Transverse colon (tissue), 4 donors: ENCODE results near the gene PC.

ENCODE experiments used
- CTCF ChIP-seq, 5 experiments: fragments of 200-600 bp in 3 of 5; fragments of 450-650 bp in 2 of 5; sonication (generic) in 3 of 5; IDR thresholded peaks; 1 replicate in 2 of 5; 2 replicates in 3 of 5; pipeline ENCODE4 v1.5.1; 2016 to 2017; ENCODE audit warnings: antibody characterized with exemption in 5 of 5, inconsistent platforms in 3 of 5, mild to moderate bottlenecking in 2 of 5, moderate library complexity in 1 of 5
- EP300 ChIP-seq: sonication (generic); formaldehyde crosslinking; IDR thresholded peaks from one replicate; pipeline ENCODE4 v1.6.1; 2017; ENCODE audit warnings: antibody characterized with exemption, low read depth
- POLR2A ChIP-seq: fragments of 450-650 bp; IDR thresholded peaks from one replicate; pipeline ENCODE4 v1.6.1; 2016; ENCODE audit warnings: antibody characterized with exemption, mild to moderate bottlenecking, moderate library complexity
- POLR2AphosphoS5 ChIP-seq, 3 donors: sonication (generic); formaldehyde crosslinking; IDR thresholded peaks; one replicate each; pipeline ENCODE4 v1.6.1; 2016; ENCODE audit warnings: antibody characterized with exemption in 3 of 3

- TF ChIP-seq POLR2AphosphoS5 (IDR thresholded peaks at IDR 0.05) (no peak), EP300 (no peak), CTCF (IDR thresholded peaks at IDR 0.05) (no peak), POLR2A (no peak)
These were observed 25.2 kb upstream of the PC start for GRCh38 chr11:66983275-66983924.
